Neural progenitor cell (in vitro differentiated cells): Measurements from ENCODE around the gene SLC25A48. TPM values are rescaled to one million over a fixed set of nuclear protein-coding genes. Genes with fewer than 3 reads are reported as not detected.
"Not testable (repeated sequence)": the region's sequence is repeated elsewhere in the genome, so short reads cannot be mapped to it uniquely, and the experiment has no call there.

Experiments used
- DNase-seq: peaks from one replicate; pipeline ENCODE4 v3.0.0-alpha.2; 2016; ENCODE audit warnings: low spot score
- H2AFZ ChIP-seq: fragments of 200-600 bp; sonication (generic); replicated peaks from 2 replicates; pipeline ENCODE4 v1.6.1; 2016; ENCODE audit warnings: antibody characterized with exemption
- H3F3A ChIP-seq: fragments of 200-600 bp; sonication (generic); 2 replicates; pipeline ENCODE4 v1.6.1; 2016; ENCODE audit warnings: antibody characterized with exemption, low read depth
- H3K27ac ChIP-seq: fragments of 200-600 bp; sonication (generic); 2 replicates; pipeline ENCODE4 v1.5.1; 2016; ENCODE audit warnings: mild to moderate bottlenecking
- H3K27me3 ChIP-seq: fragments of 200-600 bp; sonication (generic); 2 replicates; pipeline ENCODE4 v1.6.1; 2016; ENCODE audit warnings: mild to moderate bottlenecking, moderate library complexity
- H3K36me3 ChIP-seq: fragments of 200-600 bp; sonication (generic); 2 replicates; pipeline ENCODE4 v1.5.1; 2016
- H3K4me1 ChIP-seq: fragments of 200-600 bp; sonication (generic); 2 replicates; pipeline ENCODE4 v1.6.1; 2016; ENCODE audit warnings: mixed run types
- H3K4me2 ChIP-seq: fragments of 200-600 bp; sonication (generic); 2 replicates; pipeline ENCODE4 v1.6.1; 2016
- H3K4me3 ChIP-seq: fragments of 200-600 bp; sonication (generic); 2 replicates; pipeline ENCODE4 v1.5.1; 2016
- H3K79me2 ChIP-seq: fragments of 200-600 bp; sonication (generic); 2 replicates; pipeline ENCODE4 v1.6.1; 2016; ENCODE audit warnings: low read depth
- H3K9ac ChIP-seq: fragments of 200-600 bp; sonication (generic); 2 replicates; pipeline ENCODE4 v1.6.1; 2016
- H3K9me3 ChIP-seq: fragments of 200-600 bp; sonication (generic); 2 replicates; pipeline ENCODE4 v1.5.1; 2016; ENCODE audit warnings: low read depth
- H4K20me1 ChIP-seq: fragments of 200-600 bp; sonication (generic); 2 replicates; pipeline ENCODE4 v1.6.1; 2016; ENCODE audit warnings: low read depth
- H3K27ac Mint-ChIP-seq: 3 replicates; pipeline ENCODE4 v1.8.0; 2021; ENCODE audit warnings: mixed read lengths
- H3K27me3 Mint-ChIP-seq: 2 replicates; pipeline ENCODE4 v1.8.0; 2022; ENCODE audit warnings: low read depth, mild to moderate bottlenecking, inconsistent platforms, moderate library complexity, mixed read lengths; ENCODE audit not compliant: insufficient read depth
- H3K36me3 Mint-ChIP-seq: 3 replicates; pipeline ENCODE4 v1.8.0; 2021; ENCODE audit warnings: mixed read lengths
- H3K4me1 Mint-ChIP-seq: 3 replicates; pipeline ENCODE4 v1.8.0; 2021; ENCODE audit warnings: mixed read lengths
- H3K4me3 Mint-ChIP-seq: 3 replicates; pipeline ENCODE4 v1.8.0; 2021; ENCODE audit warnings: mild to moderate bottlenecking, moderate library complexity, mixed read lengths
- H3K9me3 Mint-ChIP-seq: 3 replicates; pipeline ENCODE4 v1.8.0; 2020; ENCODE audit warnings: mixed read lengths
- CTCF ChIP-seq: fragments of 200-600 bp; sonication (generic); IDR thresholded peaks from 2 replicates; pipeline ENCODE4 v1.5.1; 2017; ENCODE audit warnings: antibody characterized with exemption, mild to moderate bottlenecking
- EZH2 ChIP-seq: fragments of 200-600 bp; sonication (generic); IDR thresholded peaks from 2 replicates; pipeline ENCODE4 v1.6.1; 2017; ENCODE audit warnings: antibody characterized with exemption, mild to moderate bottlenecking, moderate library complexity
- EZH2phosphoT487 ChIP-seq: fragments of 200-600 bp; sonication (generic); IDR thresholded peaks from 2 replicates; pipeline ENCODE4 v1.6.1; 2017; ENCODE audit warnings: antibody characterized with exemption
- total RNA-seq: library from RNA; depleted of rRNA; stranded (reverse); fragments of >200 nt; gene quantifications from 2 replicates; pipeline ENCODE4 v1.2.3, GENCODE V29; 2015; ENCODE audit warnings: low replicate concordance

Gene SLC25A48
- total RNA-seq, 1 donor from 2014 or later = not detected

GRCh38 chr5:135851915-135852845 is 17.7 kb downstream of the SLC25A48 start:
- no peaks in the 10 kb centered on the region for H3K4me1 ChIP-seq
- no peaks in the 10 kb centered on the region for H3K27me3 ChIP-seq
- no peaks in the 10 kb centered on the region for H3K9me3 ChIP-seq
- no peak overlapping the region for H3K27ac ChIP-seq
- Mint-ChIP-seq H3K27ac (no peak overlapping the region), H3K4me3 (no peak overlapping the region), H3K27me3 (peaks cover 3% of the 10 kb centered on the region), H3K36me3 (no peaks in the 10 kb centered on the region), H3K4me1 (no peaks in the 10 kb centered on the region), H3K9me3 (peaks cover 9% of the 10 kb centered on the region)
- DNase-seq = no peak
- no peaks in the 10 kb centered on the region for H3K36me3 ChIP-seq
- no peaks in the 10 kb centered on the region for H4K20me1 ChIP-seq
- no peak overlapping the region for H3K4me2 ChIP-seq
- H2AFZ ChIP-seq = no peak overlapping the region
- H3K4me3 ChIP-seq = no peak overlapping the region
- no peak for TF ChIP-seq EZH2
- H3K9ac ChIP-seq = no peak overlapping the region
- no peaks in the 10 kb centered on the region for H3K79me2 ChIP-seq
- no peaks in the 10 kb centered on the region for H3F3A ChIP-seq

GRCh38 chr5:135857630-135858311 is 23.3 kb downstream of the SLC25A48 start:
- no peak for TF ChIP-seq CTCF
- no peak for TF ChIP-seq EZH2phosphoT487
- TF ChIP-seq EZH2 = no peak
- H3K36me3 ChIP-seq = no peaks in the 10 kb centered on the region

GRCh38 chr5:135859186-135859585 is 24.7 kb downstream of the SLC25A48 start:
- H3K9me3 ChIP-seq, H2AFZ ChIP-seq, H3K4me2 ChIP-seq, H3K36me3 ChIP-seq, H3K4me3 Mint-ChIP-seq, H3K79me2 ChIP-seq, H3K36me3 Mint-ChIP-seq, DNase-seq, H4K20me1 ChIP-seq, H3K4me1 Mint-ChIP-seq, H3F3A ChIP-seq, H3K4me1 ChIP-seq, H3K27me3 ChIP-seq, H3K27me3 Mint-ChIP-seq, H3K4me3 ChIP-seq, H3K9me3 Mint-ChIP-seq, H3K27ac ChIP-seq, H3K9ac ChIP-seq: not testable (repeated sequence)
- peak overlapping the region; percentile 26 for H3K27ac Mint-ChIP-seq

More at GRCh38 chr5:135857630-135858311, 23.3 kb downstream of the SLC25A48 start:
- Mint-ChIP-seq H3K27ac (no peak overlapping the region), H3K27me3 (peaks cover 4% of the 10 kb centered on the region), H3K9me3 (peaks cover 7% of the 10 kb centered on the region), H3K36me3 (no peaks in the 10 kb centered on the region), H3K4me1 (no peaks in the 10 kb centered on the region), H3K4me3 (no peak overlapping the region)
- H3K4me3 ChIP-seq = no peak overlapping the region
- no peaks in the 10 kb centered on the region for H3K4me1 ChIP-seq
- H3K79me2 ChIP-seq = no peaks in the 10 kb centered on the region
- H3K27ac ChIP-seq = no peak overlapping the region
- no peak overlapping the region for H3K9ac ChIP-seq
- H3K9me3 ChIP-seq = no peaks in the 10 kb centered on the region
- H2AFZ ChIP-seq = no peak overlapping the region
- H3F3A ChIP-seq = no peaks in the 10 kb centered on the region
- no peaks in the 10 kb centered on the region for H3K27me3 ChIP-seq
- H3K4me2 ChIP-seq = no peak overlapping the region
- no peaks in the 10 kb centered on the region for H4K20me1 ChIP-seq
- DNase-seq = no peak

GRCh38 chr5:135859641-135860040 is 25.2 kb downstream of the SLC25A48 start:
- H3K36me3 ChIP-seq = no peaks in the 10 kb centered on the region
- H3F3A ChIP-seq = no peaks in the 10 kb centered on the region
- H3K9ac ChIP-seq = no peak overlapping the region
- no peak overlapping the region for H3K27ac ChIP-seq
- no peaks in the 10 kb centered on the region for H3K4me1 ChIP-seq
- Mint-ChIP-seq H3K9me3 (peaks cover 2% of the 10 kb centered on the region), H3K4me3 (no peak overlapping the region), H3K36me3 (no peaks in the 10 kb centered on the region), H3K4me1 (no peaks in the 10 kb centered on the region), H3K27ac (no peak overlapping the region), H3K27me3 (peaks cover 5% of the 10 kb centered on the region)
- H3K4me2 ChIP-seq = no peak overlapping the region
- H2AFZ ChIP-seq = no peak overlapping the region
- TF ChIP-seq EZH2 = no peak
- TF ChIP-seq EZH2phosphoT487 = no peak
- no peak for TF ChIP-seq CTCF
- H4K20me1 ChIP-seq = no peaks in the 10 kb centered on the region
- DNase-seq = no peak
- no peak overlapping the region for H3K4me3 ChIP-seq
- no peaks in the 10 kb centered on the region for H3K27me3 ChIP-seq
- no peaks in the 10 kb centered on the region for H3K9me3 ChIP-seq
- H3K79me2 ChIP-seq = no peaks in the 10 kb centered on the region
